Ammon's horn (tissue), 1 donor: Measurements from ENCODE around the gene NOSTRIN.
"Not testable (repeated sequence)": the region's sequence is repeated elsewhere in the genome, so short reads cannot be mapped to it uniquely, and the experiment has no call there.

Experiments used
- DNase-seq: peaks from one replicate; pipeline ENCODE4 v3.0.0-alpha.2; 2016; ENCODE audit warnings: low spot score

Gene NOSTRIN

GRCh38 chr2:168819829-168820489, 17.5 kb downstream of the NOSTRIN start:
- DNase-seq: no peak

DNA sequence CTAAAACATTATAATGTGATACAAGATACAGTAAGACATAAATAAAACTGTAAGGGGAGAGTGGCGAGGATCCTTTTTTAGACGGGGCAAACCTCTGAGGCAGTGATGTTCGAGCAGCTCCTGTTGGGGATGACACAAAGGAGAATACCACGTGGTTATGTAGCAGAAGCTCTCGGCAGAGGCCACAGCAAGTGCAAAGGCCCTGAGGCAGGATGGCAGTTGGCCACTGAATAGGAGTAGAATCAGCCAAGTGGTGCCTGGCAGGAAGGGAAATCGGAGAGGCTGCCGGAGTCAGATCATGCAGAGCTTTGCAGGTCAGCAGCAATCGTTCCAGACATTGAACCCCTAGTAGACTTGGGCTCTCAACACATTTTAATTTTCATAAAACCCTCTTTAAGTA, 19.1 kb downstream of the NOSTRIN start:
- no peak for DNase-seq

DNA sequence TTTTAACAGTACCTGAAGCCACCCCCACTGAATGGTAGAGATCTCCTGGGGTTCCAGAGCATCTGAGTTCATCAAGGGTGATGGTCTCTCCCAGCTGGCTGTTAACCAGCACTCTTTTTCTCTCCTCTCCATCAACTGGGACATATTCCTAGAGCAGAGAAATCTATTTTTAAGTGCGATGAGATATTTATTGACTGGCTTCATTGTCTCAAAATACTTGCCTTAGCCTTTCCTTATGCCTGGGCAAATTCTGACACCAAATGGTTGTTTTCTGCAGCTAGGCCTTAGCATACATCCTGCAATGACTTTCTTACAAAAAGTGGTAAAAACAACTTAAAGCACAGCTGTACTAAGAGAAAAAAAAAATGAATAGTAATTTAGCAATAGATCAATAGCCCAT, 19.6 kb downstream of the NOSTRIN start:
- no peak for DNase-seq

- no peak for DNase-seq
These were observed 22.7 kb downstream of the NOSTRIN start for GRCh38 chr2:168825126-168825525.

- DNase-seq: no peak
These were observed 28.5 kb downstream of the NOSTRIN start for GRCh38 chr2:168830958-168831357.

- DNase-seq: no peak
These were observed 29.2 kb downstream of the NOSTRIN start for GRCh38 chr2:168831662-168832061.

GRCh38 chr2:168835969-168836368, 33.5 kb downstream of the NOSTRIN start:
- DNase-seq: no peak

GRCh38 chr2:168841445-168841844, 39.0 kb downstream of the NOSTRIN start:
- DNase-seq: no peak

DNA sequence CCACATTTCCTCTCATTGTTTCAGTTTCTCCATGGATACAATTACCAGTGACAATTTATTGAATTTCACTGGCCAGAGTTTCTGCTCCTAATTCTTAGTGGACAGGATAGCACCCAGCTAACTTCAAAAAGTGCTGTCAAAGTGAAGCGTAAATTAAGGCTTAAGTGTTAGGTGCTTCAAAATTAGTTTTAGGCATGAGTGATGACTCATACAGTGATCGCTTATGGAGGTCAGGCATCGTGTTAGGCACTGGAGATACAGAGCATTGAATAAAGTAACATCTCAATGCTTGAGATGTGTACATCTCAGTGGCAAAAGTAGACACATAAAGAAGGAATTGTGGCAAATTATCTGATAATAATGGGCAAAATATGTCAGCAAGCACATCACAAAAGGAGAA, 40.8 kb downstream of the NOSTRIN start:
- no peak for DNase-seq

- no peak for DNase-seq
These were observed 45.8 kb downstream of the NOSTRIN start for GRCh38 chr2:168848225-168848624.

- DNase-seq: no peak
These were observed 47.2 kb downstream of the NOSTRIN start for GRCh38 chr2:168849610-168850009.

DNA sequence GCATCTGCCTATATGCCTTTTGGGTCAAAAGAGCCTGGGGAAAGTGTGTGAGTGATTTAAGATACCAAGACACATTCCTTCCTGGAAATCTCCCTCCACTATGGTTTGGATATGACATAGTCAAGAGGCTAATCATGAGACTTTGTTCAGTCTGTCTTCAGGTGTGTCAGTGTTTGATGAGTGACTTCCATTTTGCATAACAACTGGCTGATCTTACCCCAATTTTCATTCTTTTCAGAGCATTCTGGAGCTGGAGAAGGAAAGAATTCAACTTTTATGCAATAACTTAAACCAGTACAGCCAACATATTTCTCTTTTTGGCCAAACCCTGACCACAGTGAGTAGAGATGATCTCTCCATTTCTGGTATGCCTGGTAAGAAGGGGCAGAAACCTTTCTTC, 48.4 kb downstream of the NOSTRIN start:
- DNase-seq: no peak

DNA sequence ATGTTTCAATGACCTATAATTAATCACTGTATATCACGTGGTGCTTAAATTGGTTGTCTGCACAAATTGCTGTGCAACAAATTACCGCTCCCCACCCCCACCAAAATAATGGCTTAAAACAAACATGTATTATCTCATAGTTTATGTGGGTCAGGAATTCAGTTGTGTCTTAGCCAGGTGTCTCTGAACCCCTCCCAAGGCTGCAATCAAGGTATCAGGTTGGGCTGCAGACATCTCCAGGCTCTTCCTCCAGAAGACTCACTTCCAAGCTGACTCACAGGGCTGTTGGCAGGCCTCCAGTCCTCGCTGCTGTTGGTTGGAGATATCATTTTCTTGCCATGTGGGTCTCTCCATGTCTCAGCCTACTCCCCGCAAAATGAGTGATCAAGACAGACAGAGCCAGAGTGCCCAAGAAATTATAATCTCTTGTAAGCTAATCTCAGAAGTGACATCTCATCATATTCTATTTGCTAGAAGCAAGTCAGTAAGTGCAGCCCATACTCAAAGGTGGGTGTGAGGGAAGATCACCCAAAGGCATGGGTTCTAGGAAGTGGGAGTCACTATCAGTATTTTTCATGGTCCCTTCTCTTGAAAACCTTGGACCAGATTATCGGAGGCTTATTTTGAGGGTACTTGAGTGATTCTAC, 49.4 kb downstream of the NOSTRIN start:
- DNase-seq: no peak

- no peak for DNase-seq
These were observed 50.0 kb downstream of the NOSTRIN start for GRCh38 chr2:168852481-168852880.

GRCh38 chr2:168853471-168853870, 51.0 kb downstream of the NOSTRIN start:
- DNase-seq: no peak

DNA sequence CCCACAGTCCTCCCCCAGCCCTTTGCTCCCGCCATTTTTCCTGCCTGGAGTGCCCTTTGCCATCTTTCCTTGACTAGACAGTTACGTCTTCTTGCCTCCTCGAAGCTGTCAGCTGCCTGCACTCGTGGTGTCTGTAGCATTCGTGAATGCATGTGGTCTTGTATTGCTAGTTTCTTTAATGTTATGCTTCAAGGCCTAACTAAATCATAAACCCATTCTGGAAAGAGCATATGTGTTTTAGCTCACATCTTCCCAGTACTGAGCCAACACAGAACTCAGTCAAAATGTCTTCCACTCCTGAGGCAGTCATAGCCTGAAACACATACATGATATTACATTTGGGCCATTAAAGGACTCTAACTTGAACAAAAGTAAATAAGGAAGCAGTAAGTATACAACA, 52.2 kb downstream of the NOSTRIN start:
- DNase-seq: no peak

- no peak for DNase-seq
These were observed 53.2 kb downstream of the NOSTRIN start for GRCh38 chr2:168855601-168856000.

GRCh38 chr2:168858146-168858545, 55.7 kb downstream of the NOSTRIN start:
- no peak for DNase-seq

GRCh38 chr2:168867164-168867563, 64.7 kb downstream of the NOSTRIN start:
- not testable (repeated sequence) for DNase-seq

- not testable (repeated sequence) for DNase-seq
These were observed 67.9 kb downstream of the NOSTRIN start for GRCh38 chr2:168870369-168870768.

DNA sequence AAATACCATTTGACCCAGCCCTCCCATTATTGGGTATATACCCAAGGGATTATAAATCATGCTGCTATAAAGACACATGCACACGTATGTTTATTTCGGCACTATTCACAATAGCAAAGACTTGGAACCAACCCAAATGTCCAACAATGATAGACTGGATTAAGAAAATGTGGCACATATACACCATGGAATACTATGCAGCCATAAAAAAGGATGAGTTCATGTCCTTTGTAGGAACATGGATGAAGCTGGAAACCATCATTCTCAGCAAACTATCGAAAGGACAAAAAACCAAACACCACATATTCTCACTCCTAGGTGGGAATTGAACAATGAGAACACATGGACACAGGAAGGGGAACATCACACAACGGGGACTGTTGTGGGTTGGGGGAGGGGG, 68.4 kb downstream of the NOSTRIN start:
- DNase-seq: not testable (repeated sequence)

GRCh38 chr2:168874368-168875054, 72.1 kb downstream of the NOSTRIN start:
- DNase-seq: no peak

DNA sequence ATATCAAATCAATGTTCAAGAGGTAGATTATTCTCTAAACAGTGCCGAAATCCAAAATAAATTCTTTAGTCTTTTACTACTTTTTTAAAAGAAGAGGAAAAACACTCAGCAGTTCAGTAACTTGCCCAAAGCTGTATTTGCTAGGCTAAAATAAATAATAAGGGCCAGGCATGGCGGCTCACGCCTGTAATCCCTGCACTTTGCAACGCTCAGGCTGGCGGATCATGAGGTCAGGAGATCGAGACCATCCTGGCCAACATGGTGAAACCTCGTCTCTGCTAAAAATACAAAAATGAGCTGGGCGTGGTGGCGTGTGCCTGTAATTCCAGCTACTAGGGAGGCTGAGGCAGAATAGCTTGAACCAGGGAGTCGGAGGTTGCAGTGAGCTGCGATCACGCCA, 79.7 kb downstream of the NOSTRIN start:
- DNase-seq: not testable (repeated sequence)
